Keratinocyte (primary cell): Measurements from ENCODE around the gene KMT5C. TPM values are rescaled to one million over a fixed set of nuclear protein-coding genes. Genes with fewer than 3 reads are reported as not detected.

ENCODE experiments used
- DNase-seq: peaks from one replicate; pipeline ENCODE4 v3.0.0-alpha.2; 2011; ENCODE audit warnings: low read depth, missing footprints, low spot score
- FAIRE-seq: peaks from 2 replicates; lab custom pipeline; 2011; peaks lifted over from hg19 to GRCh38; lab: Jason Lieb, UNC
- H2AFZ ChIP-seq: 2 replicates; pipeline ENCODE4 v1.6.0; 2012; ENCODE audit warnings: low read length, control low read depth, inconsistent platforms; ENCODE audit not compliant: control insufficient read depth
- H3K27ac ChIP-seq: 2 replicates; pipeline ENCODE4 v1.5.1; 2011; ENCODE audit warnings: low read length; ENCODE audit not compliant: control insufficient read depth, insufficient read depth
- H3K27me3 ChIP-seq: 3 replicates; pipeline ENCODE4 v1.6.0; 2011; ENCODE audit warnings: low read length; ENCODE audit not compliant: control insufficient read depth, insufficient read depth; ENCODE audit errors: extremely low read depth
- H3K36me3 ChIP-seq, 2 experiments: 2 replicates in 1 of 2; 3 replicates in 1 of 2; pipeline ENCODE4 v1.5.1; 2011; ENCODE audit warnings: low read length in 2 of 2, mild to moderate bottlenecking in 1 of 2; ENCODE audit not compliant: control insufficient read depth in 2 of 2, insufficient read depth in 2 of 2; ENCODE audit errors: extremely low read depth in 1 of 2
- H3K4me1 ChIP-seq: 3 replicates; pipeline ENCODE4 v1.5.1; 2011; ENCODE audit warnings: low read length; ENCODE audit not compliant: control insufficient read depth, insufficient read depth; ENCODE audit errors: extremely low read depth
- H3K4me2 ChIP-seq: 3 replicates; pipeline ENCODE4 v1.6.0; 2011; ENCODE audit warnings: low read depth, low read length; ENCODE audit not compliant: control insufficient read depth, insufficient read depth; ENCODE audit errors: extremely low read depth
- H3K4me3 ChIP-seq, 3 experiments: fragments of 200-600 bp in 1 of 3; sonication (generic) in 1 of 3; 2 replicates in 2 of 3; 3 replicates in 1 of 3; pipeline ENCODE4 v1.5.1; 2011 to 2016; ENCODE audit warnings: low read length in 3 of 3, mild to moderate bottlenecking in 3 of 3, control low read depth in 2 of 3, inconsistent platforms in 1 of 3, low read depth in 1 of 3, mixed read lengths in 1 of 3, mixed run types in 1 of 3, moderate library complexity in 1 of 3; ENCODE audit not compliant: control insufficient read depth in 2 of 3, insufficient read depth in 2 of 3; ENCODE audit errors: extremely low read depth in 1 of 3
- H3K79me2 ChIP-seq: 2 replicates; pipeline ENCODE4 v1.6.0; 2012; ENCODE audit warnings: low read length; ENCODE audit not compliant: control insufficient read depth, insufficient read depth
- H3K9ac ChIP-seq: 3 replicates; pipeline ENCODE4 v1.6.0; 2011; ENCODE audit warnings: low read length; ENCODE audit not compliant: control insufficient read depth, insufficient read depth; ENCODE audit errors: extremely low read depth
- H3K9me1 ChIP-seq: 3 replicates; pipeline ENCODE4 v1.6.0; 2011; ENCODE audit warnings: low read length; ENCODE audit not compliant: control insufficient read depth, insufficient read depth; ENCODE audit errors: extremely low read depth
- H3K9me3 ChIP-seq: 2 replicates; pipeline ENCODE4 v1.5.1; 2012; ENCODE audit warnings: low read depth, low read length; ENCODE audit not compliant: control insufficient read depth
- H4K20me1 ChIP-seq: 3 replicates; pipeline ENCODE4 v1.6.0; 2011; ENCODE audit warnings: low read length; ENCODE audit not compliant: control insufficient read depth, insufficient read depth; ENCODE audit errors: extremely low read depth
- CTCF ChIP-seq, 3 experiments: IDR thresholded peaks in 1 of 3; conservative IDR thresholded peaks in 1 of 3; optimal IDR thresholded peaks in 1 of 3; 2 replicates in 2 of 3; 3 replicates in 1 of 3; pipeline versions ENCODE3 to v1.5.1; 2011; ENCODE audit warnings: low read length in 3 of 3, mild to moderate bottlenecking in 3 of 3, moderate library complexity in 2 of 3, control low read depth in 1 of 3, inconsistent platforms in 1 of 3; ENCODE audit not compliant: insufficient read depth in 2 of 3; ENCODE audit errors: extremely low read depth in 1 of 3
- EZH2 ChIP-seq: IDR thresholded peaks from one replicate; pipeline ENCODE4 v1.6.1; 2012; ENCODE audit warnings: inconsistent platforms, mild to moderate bottlenecking, low read length, moderate library complexity
- dilution Hi-C: fragments of 300-500 bp; cut with MboI; formaldehyde crosslinking; loops from one replicate; pipeline ENCODE4 v1.7.0; 2020; ENCODE audit warnings: low sequenced_read_pairs; ENCODE audit not compliant: extremely low pct_ligation_motif_present
- polyA plus RNA-seq, 5 experiments: library from polyadenylated mRNA; depleted of rRNA in 3 of 5; stranded (reverse) in 3 of 5; stranded (forward) in 1 of 5; unstranded in 1 of 5; fragments of >200 nt; gene quantifications; 1 replicate in 1 of 5; 2 replicates in 3 of 5; 3 replicates in 1 of 5; pipeline versions ENCODE4 v1.2.1 to v1.2.3, GENCODE V29; 2011 to 2012; ENCODE audit warnings: missing spikeins in 2 of 5, low read depth in 1 of 5, low replicate concordance in 1 of 5

The KMT5C gene
- polyA plus RNA-seq, 1 donor (not counting 4 experiments of a cell fraction or from before 2014, with no cell fraction given), result 4.3 TPM

DNA sequence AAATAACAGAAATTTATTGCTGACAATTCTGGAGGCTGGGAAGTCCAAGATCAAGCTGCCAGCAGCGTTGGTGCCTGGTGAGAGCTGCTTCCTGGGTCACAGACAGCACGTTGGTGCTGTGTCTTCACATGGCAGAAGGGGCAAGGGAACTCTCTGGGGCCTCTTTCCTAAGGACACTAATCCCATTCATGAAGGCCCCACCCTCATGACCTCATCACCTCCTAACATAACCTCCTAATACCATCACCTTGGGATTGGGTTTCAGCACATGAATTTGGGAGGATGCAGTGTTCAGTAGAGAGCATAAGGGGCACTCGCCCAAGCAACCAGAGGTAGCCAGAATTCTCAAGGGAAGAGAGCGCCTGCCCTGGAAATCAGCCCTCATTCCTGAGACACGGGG lies 30.2 kb upstream of the KMT5C start:
- DNase-seq (no peak), FAIRE-seq (no peak)
- dilution Hi-C loops, result no loop called here
- Histone ChIP-seq H4K20me1 (no peaks in the 10 kb centered on the region), H2AFZ (no peak overlapping the region), H3K27me3 (no peaks in the 10 kb centered on the region), H3K4me2 (no peak overlapping the region), H3K9me1 (no peaks in the 10 kb centered on the region), H3K27ac (no peak overlapping the region), H3K9ac (no peak overlapping the region), H3K9me3 (no peaks in the 10 kb centered on the region), H3K36me3 (no peaks in the 10 kb centered on the region), H3K79me2 (no peaks in the 10 kb centered on the region), H3K4me3 (no peak overlapping the region), H3K4me1 (no peaks in the 10 kb centered on the region)
- TF ChIP-seq CTCF (optimal IDR thresholded peaks at IDR 0.05 in 1 of 3, IDR thresholded peaks at IDR 0.05 in 1 of 3, conservative IDR thresholded peaks at IDR 0.05 in 1 of 3; ENCODE audit: extremely low read depth in 1 of 3, insufficient read depth in 2 of 3, low read length in 3 of 3) (no peak), EZH2 (no peak)

DNA sequence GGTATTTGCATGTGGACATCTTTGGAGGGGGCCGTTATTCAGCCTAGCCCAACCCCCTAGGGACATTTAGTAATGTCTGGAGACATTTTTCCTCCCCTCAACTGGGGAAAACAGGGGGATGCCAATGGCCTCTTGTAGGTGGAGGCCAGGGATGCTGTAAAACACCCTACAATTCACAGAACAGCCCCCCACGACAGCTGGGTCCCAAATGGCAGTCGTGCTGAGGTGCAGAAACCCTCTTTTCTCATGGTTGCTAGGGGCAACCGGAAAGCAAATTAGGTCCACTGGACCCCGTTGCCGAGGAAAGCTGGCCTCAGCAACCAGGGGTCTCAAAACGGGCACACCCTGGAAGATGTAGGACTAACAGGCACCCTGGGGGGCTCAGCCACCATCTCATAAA lies 29.2 kb upstream of the KMT5C start:
- H3K36me3 ChIP-seq, result no peaks in the 10 kb centered on the region
- no peak overlapping the region for H3K27ac ChIP-seq
- no peaks in the 10 kb centered on the region for H4K20me1 ChIP-seq
- H3K27me3 ChIP-seq, result no peaks in the 10 kb centered on the region
- dilution Hi-C loops, result no loop called here
- H3K9me1 ChIP-seq, result no peaks in the 10 kb centered on the region
- H3K79me2 ChIP-seq, result no peaks in the 10 kb centered on the region
- H3K4me1 ChIP-seq, result no peaks in the 10 kb centered on the region
- TF ChIP-seq EZH2 (no peak), CTCF (optimal IDR thresholded peaks at IDR 0.05 in 1 of 3, IDR thresholded peaks at IDR 0.05 in 1 of 3, conservative IDR thresholded peaks at IDR 0.05 in 1 of 3; ENCODE audit: extremely low read depth in 1 of 3, insufficient read depth in 2 of 3, low read length in 3 of 3) (no peak)
- no peaks in the 10 kb centered on the region for H3K9me3 ChIP-seq
- no peak overlapping the region for H3K4me3 ChIP-seq
- H2AFZ ChIP-seq, result no peak overlapping the region
- FAIRE-seq (no peak), DNase-seq (no peak)
- no peak overlapping the region for H3K4me2 ChIP-seq
- H3K9ac ChIP-seq, result no peak overlapping the region
